GM18505 (cell line): ENCODE measurements around the gene ECM2.

Source experiments
- ATAC-seq: cut with Tn5 transposase; IDR thresholded peaks from one replicate; pipeline ENCODE4 v1.9.1; 2021; ENCODE audit not compliant: unreplicated experiment
- POLR2A ChIP-seq: IDR thresholded peaks from 4 replicates; pipeline ENCODE4 v1.6.1; 2011; ENCODE audit warnings: borderline replicate concordance; ENCODE audit not compliant: insufficient read depth, insufficient read length; ENCODE audit errors: extremely low read depth

ECM2 gene

GRCh38 chr9:92482329-92482728 lies 53.5 kb downstream of the ECM2 start, which contains the start of gene ASPN:
TSS of gene ASPN (minus strand) at chr9:92482506.
- ATAC-seq = no peak
- no peak for TF ChIP-seq POLR2A

GRCh38 chr9:92480986-92481633 lies 54.7 kb downstream of the ECM2 start:
- no peak for TF ChIP-seq POLR2A
- ATAC-seq = no peak

GRCh38 chr9:92480291-92480771 lies 55.5 kb downstream of the ECM2 start:
- no peak for ATAC-seq
- no peak for TF ChIP-seq POLR2A

GRCh38 chr9:92479346-92479745 lies 56.4 kb downstream of the ECM2 start:
- no peak for ATAC-seq
- no peak for TF ChIP-seq POLR2A

- no peak for TF ChIP-seq POLR2A
- ATAC-seq = no peak
Observed at GRCh38 chr9:92478783-92479182, 57.0 kb downstream of the ECM2 start.

GRCh38 chr9:92476962-92477361 lies 58.8 kb downstream of the ECM2 start:
- TF ChIP-seq POLR2A = no peak

GRCh38 chr9:92474587-92474986 lies 61.2 kb downstream of the ECM2 start:
- no peak for ATAC-seq
- no peak for TF ChIP-seq POLR2A

More at GRCh38 chr9:92476962-92477361, 58.8 kb downstream of the ECM2 start:
- no peak for ATAC-seq

GRCh38 chr9:92468206-92468605 lies 67.6 kb downstream of the ECM2 start:
- ATAC-seq = no peak
- no peak for TF ChIP-seq POLR2A

- no peak for ATAC-seq
- TF ChIP-seq POLR2A = no peak
Observed at GRCh38 chr9:92467511-92467910, 68.3 kb downstream of the ECM2 start.

GRCh38 chr9:92467041-92467440 lies 68.7 kb downstream of the ECM2 start:
- no peak for ATAC-seq
- TF ChIP-seq POLR2A = no peak

- TF ChIP-seq POLR2A = no peak
- ATAC-seq = no peak
Observed at GRCh38 chr9:92463984-92464383, 71.8 kb downstream of the ECM2 start.

GRCh38 chr9:92463387-92463786 lies 72.4 kb downstream of the ECM2 start:
- ATAC-seq = no peak
- no peak for TF ChIP-seq POLR2A

GRCh38 chr9:92457576-92457975 lies 78.2 kb downstream of the ECM2 start:
- ATAC-seq = no peak
- no peak for TF ChIP-seq POLR2A

GRCh38 chr9:92455217-92455616 lies 80.6 kb downstream of the ECM2 start:
- ATAC-seq = no peak
- no peak for TF ChIP-seq POLR2A
